Pancreas (tissue), 10 donors: ENCODE measurements around the gene C2orf92. TPM values are rescaled to one million over a fixed set of nuclear protein-coding genes. Genes with fewer than 3 reads are reported as not detected.
"Not testable (repeated sequence)": the region's sequence is repeated elsewhere in the genome, so short reads cannot be mapped to it uniquely, and the experiment has no call there.

ENCODE experiments used
- ATAC-seq, 4 donors: fragments of 200-7000 bp; cut with Tn5 transposase; one replicate each; pipeline versions ENCODE4 v1.8.0 to v1.9.1; 2020; ENCODE audit warnings: mild to moderate bottlenecking in 4 of 4, moderate library complexity in 4 of 4
- DNase-seq, 6 donors: peaks; one replicate each; pipeline ENCODE4 v3.0.0-alpha.2; 2020
- FAIRE-seq: peaks from 2 replicates; lab custom pipeline; 2012; peaks lifted over from hg19 to GRCh38; lab: Jason Lieb, UNC
- H3K27ac ChIP-seq, 4 donors: fragments of 200-600 bp; sonication (generic); 1 replicate in 3 of 4; 2 replicates in 1 of 4; pipeline versions ENCODE4 v1.5.0 to v1.8.0; 2020
- H3K27me3 ChIP-seq, 4 donors: fragments of 200-600 bp; one replicate each; pipeline ENCODE4 v1.8.0; 2021
- H3K36me3 ChIP-seq, 3 donors: fragments of 200-600 bp; sonication (generic) in 1 of 3; one replicate each; pipeline versions ENCODE4 v1.5.0 to v1.8.0; 2020 to 2021
- H3K4me1 ChIP-seq, 3 donors: fragments of 200-600 bp; one replicate each; pipeline ENCODE4 v1.8.0; 2021
- H3K4me3 ChIP-seq, 4 donors: fragments of 200-600 bp; sonication (generic) in 2 of 4; one replicate each; pipeline versions ENCODE4 v1.5.0 to v1.8.0; 2020 to 2021
- H3K9me3 ChIP-seq, 4 donors: fragments of 200-600 bp; one replicate each; pipeline ENCODE4 v1.8.0; 2021
- WGBS, 2 donors: extraction: QIAGEN DNeasy Blood & Tissue Kit; methylation state at CpG; one replicate each; pipeline ENCODE4 v1.1.7; 2013; 5-methylcytosine and 5-hydroxymethylcytosine counted together
- intact Hi-C, 3 donors: fragments of 100-400 bp; cut with DNase I; formaldehyde crosslinking; loops; one replicate each; pipeline versions ENCODE4 v1.11.1 to v1.14.2; 2022
- polyA plus RNA-seq, 2 donors: library from polyadenylated mRNA; stranded (reverse); fragments of 200-250 nt; gene quantifications; one replicate each; pipeline ENCODE4 v1.2.3, GENCODE V29; 2013
- total RNA-seq, 6 donors: library from RNA; stranded (reverse); fragmentation: NEBNext Ultra II Directional in 4 of 6; extraction: Animal tissue kit (Norgen Biotek cat#: 25700) in 4 of 6; gene quantifications; one replicate each; pipeline versions ENCODE4 v1.2.1 to v1.2.4, GENCODE V29; 2021 to 2023
- TF ChIP-seq, protein P1 (sequence below), 4 donors: fragments of 200-600 bp; sonication (generic) in 3 of 4; IDR thresholded peaks; one replicate each; pipeline versions ENCODE4 v1.5.0 to v1.8.0; 2021; ENCODE audit warnings: antibody characterized with exemption in 4 of 4
- donor health status: healthy with polysubstance abuse.
- donor health status: DM: no; HTN: no; CAD: no; lungs with moderate emphysema.
- donor health status: DM: no; HTN: no; CAD: no.
- donor health status: control.
- donor health status: control.
- donor health status: Bipolar disorder and iron deficiency.
- donor health status: DM: yes; HTN: yes; CAD: no.
- donor health status: DM: no; HTN: no; CAD: no.
- donor health status: DM: no; HTN: no; CAD: no.
- donor health status: DM: yes; HTN: yes; CAD: no.

The C2orf92 gene
- total and polyA plus RNA-seq, 8 donors = 4.1 to 42.6 (median 7.9) TPM

GRCh38 chr2:97675430-97676113 lies 6.1 kb downstream of the C2orf92 start:
- FAIRE-seq = no peak
- intact Hi-C loops = no loop called here
- TF ChIP-seq, protein P1, sequence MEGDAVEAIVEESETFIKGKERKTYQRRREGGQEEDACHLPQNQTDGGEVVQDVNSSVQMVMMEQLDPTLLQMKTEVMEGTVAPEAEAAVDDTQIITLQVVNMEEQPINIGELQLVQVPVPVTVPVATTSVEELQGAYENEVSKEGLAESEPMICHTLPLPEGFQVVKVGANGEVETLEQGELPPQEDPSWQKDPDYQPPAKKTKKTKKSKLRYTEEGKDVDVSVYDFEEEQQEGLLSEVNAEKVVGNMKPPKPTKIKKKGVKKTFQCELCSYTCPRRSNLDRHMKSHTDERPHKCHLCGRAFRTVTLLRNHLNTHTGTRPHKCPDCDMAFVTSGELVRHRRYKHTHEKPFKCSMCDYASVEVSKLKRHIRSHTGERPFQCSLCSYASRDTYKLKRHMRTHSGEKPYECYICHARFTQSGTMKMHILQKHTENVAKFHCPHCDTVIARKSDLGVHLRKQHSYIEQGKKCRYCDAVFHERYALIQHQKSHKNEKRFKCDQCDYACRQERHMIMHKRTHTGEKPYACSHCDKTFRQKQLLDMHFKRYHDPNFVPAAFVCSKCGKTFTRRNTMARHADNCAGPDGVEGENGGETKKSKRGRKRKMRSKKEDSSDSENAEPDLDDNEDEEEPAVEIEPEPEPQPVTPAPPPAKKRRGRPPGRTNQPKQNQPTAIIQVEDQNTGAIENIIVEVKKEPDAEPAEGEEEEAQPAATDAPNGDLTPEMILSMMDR (IDR thresholded peaks at IDR 0.05) = no peak

GRCh38 chr2:97676620-97677019 lies 7.1 kb downstream of the C2orf92 start:
- no peak overlapping the region for H3K27ac ChIP-seq
- no peak overlapping the region for H3K4me3 ChIP-seq
- H3K9me3 ChIP-seq = no peaks in the 10 kb centered on the region
- no peaks in the 10 kb centered on the region for H3K4me1 ChIP-seq
- TF ChIP-seq, protein P1 (IDR thresholded peaks at IDR 0.05) = no peak
- FAIRE-seq (no peak), DNase-seq (no peak), ATAC-seq (no peak)
- intact Hi-C loops = no loop called here
- WGBS, 2 donors = 94 to 100% methylated on average over 1 of the region's 1 CpG
- H3K27me3 ChIP-seq = no peaks in the 10 kb centered on the region
- H3K36me3 ChIP-seq = no peaks in the 10 kb centered on the region

More at GRCh38 chr2:97675430-97676113, 6.1 kb downstream of the C2orf92 start:
- Histone ChIP-seq H3K27me3 (no peaks in the 10 kb centered on the region), H3K9me3 (no peaks in the 10 kb centered on the region), H3K4me1 (no peaks in the 10 kb centered on the region), H3K36me3 (no peaks in the 10 kb centered on the region), H3K4me3 (no peak overlapping the region), H3K27ac (no peak overlapping the region)
- WGBS, 2 donors = 72 to 73% methylated on average over 5 of the region's 5 CpGs
- DNase-seq = no peak
- ATAC-seq = no peak

DNA sequence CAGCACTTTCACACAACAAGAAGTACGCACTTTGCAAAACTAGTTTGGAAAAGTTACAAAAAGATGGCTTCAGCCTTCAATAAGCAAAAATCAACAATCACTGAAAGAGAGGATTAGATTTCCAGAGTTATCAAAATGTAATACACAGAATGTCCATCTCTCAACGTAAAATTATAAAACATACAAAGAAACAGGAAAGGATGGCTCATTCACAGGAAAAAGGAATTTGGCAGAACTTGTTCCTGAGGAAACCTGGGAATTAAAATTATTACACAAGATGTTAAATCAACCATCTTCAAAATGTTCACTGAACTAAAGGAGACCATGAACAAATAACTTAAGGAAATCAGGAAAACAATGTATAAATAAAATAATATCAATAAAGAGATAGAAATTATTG lies 8.0 kb downstream of the C2orf92 start:
- TF ChIP-seq, protein P1 (IDR thresholded peaks at IDR 0.05) = no peak
- DNase-seq (no peak), ATAC-seq (no peak), FAIRE-seq (no peak)
- Histone ChIP-seq H3K4me3 (no peak overlapping the region), H3K9me3 (no peaks in the 10 kb centered on the region), H3K27me3 (no peaks in the 10 kb centered on the region), H3K4me1 (no peaks in the 10 kb centered on the region), H3K27ac (no peak overlapping the region), H3K36me3 (no peaks in the 10 kb centered on the region)
- WGBS, 2 donors = 90 to 92% methylated on average over 2 of the region's 2 CpGs
- intact Hi-C loops = no loop called here

GRCh38 chr2:97678298-97678697 lies 8.8 kb downstream of the C2orf92 start:
- no peak for FAIRE-seq

DNA sequence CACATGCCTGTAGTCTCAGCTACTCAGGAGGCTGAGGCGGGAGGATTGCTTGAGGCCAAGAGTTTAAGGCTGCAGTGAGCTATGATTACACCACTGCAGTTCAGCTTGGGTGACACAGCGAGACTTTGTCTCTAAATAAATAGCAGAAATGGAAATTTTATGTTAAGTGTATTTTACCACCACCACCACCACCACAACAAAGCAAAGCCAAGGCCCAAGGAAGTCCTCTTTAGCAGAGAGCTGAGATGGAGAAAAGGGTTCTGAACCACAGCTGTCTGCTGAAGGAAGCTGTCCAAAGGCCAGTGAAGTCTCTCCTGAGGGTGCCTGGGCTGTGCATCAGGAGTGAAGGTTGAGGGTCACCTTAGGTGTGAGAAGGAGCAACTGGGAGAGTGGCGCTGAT lies 17.7 kb downstream of the C2orf92 start:
- 95 to 96% methylated on average over 2 of the region's 3 CpGs for WGBS, 2 donors
- H3K4me1 ChIP-seq, H3K9me3 ChIP-seq, ATAC-seq, H3K4me3 ChIP-seq, intact Hi-C loops, FAIRE-seq, H3K36me3 ChIP-seq, H3K27me3 ChIP-seq, H3K27ac ChIP-seq: not testable (repeated sequence)
- peak in 1 of 6 donors; percentile 2 for DNase-seq

More at GRCh38 chr2:97678298-97678697, 8.8 kb downstream of the C2orf92 start:
- WGBS, 2 donors = 90 to 95% methylated on average over 1 of the region's 1 CpG
- Histone ChIP-seq H3K4me3 (no peak overlapping the region), H3K4me1 (no peaks in the 10 kb centered on the region), H3K9me3 (no peaks in the 10 kb centered on the region), H3K27me3 (no peaks in the 10 kb centered on the region), H3K36me3 (no peaks in the 10 kb centered on the region), H3K27ac (no peak overlapping the region)
- TF ChIP-seq, protein P1 (IDR thresholded peaks at IDR 0.05) = no peak
- intact Hi-C loops = no loop called here
- DNase-seq (no peak), ATAC-seq (no peak)
